Brain microvascular endothelial cell (primary cell): ENCODE measurements around the gene LAMA5.

Experiments
- DNase-seq: peaks from one replicate; pipeline ENCODE4 v3.0.0-alpha.2; 2020
- H3K27ac ChIP-seq: fragments of 250-450 bp; sonication (Bioruptor Pico); 2 replicates; pipeline ENCODE4 v1.5.1; 2020; ENCODE audit warnings: mild to moderate bottlenecking, moderate library complexity
- H3K27me3 ChIP-seq: fragments of 250-450 bp; sonication (Bioruptor Pico); replicated peaks from 2 replicates; pipeline ENCODE4 v1.5.1; 2020; ENCODE audit warnings: mild to moderate bottlenecking
- H3K36me3 ChIP-seq: fragments of 250-450 bp; sonication (Bioruptor Pico); replicated peaks from 2 replicates; pipeline ENCODE4 v1.5.1; 2020; ENCODE audit warnings: mild to moderate bottlenecking
- H3K4me3 ChIP-seq: 2 replicates; pipeline ENCODE4 v1.5.1; 2011; ENCODE audit warnings: low read depth, mild to moderate bottlenecking, control low read depth, low read length, moderate library complexity
- CTCF ChIP-seq: IDR thresholded peaks from 2 replicates; pipeline ENCODE4 v1.5.1; 2011; ENCODE audit warnings: low read depth, mild to moderate bottlenecking, moderate library complexity, low read length, control low read depth, inconsistent platforms; ENCODE audit errors: missing control alignments
- in situ Hi-C: cut with HindIII; loops from 2 replicates; pipeline ENCODE4 v1.10.0; 2017; ENCODE audit warnings: low sequenced_read_pairs, low pct_ligation_motif_present

Gene LAMA5

GRCh38 chr20:62293111-62293784 lies 73.9 kb downstream of the LAMA5 start:
- Histone ChIP-seq H3K36me3 (peaks cover 30% of the 10 kb centered on the region), H3K27ac (no peak overlapping the region), H3K27me3 (no peaks in the 10 kb centered on the region), H3K4me3 (no peak overlapping the region)
- in situ Hi-C loops, result loop anchor here (25.0 kb wide), 1 partner anchor 94 kb away; the partner anchor contains the start of gene RPS21
- no peak for TF ChIP-seq CTCF
- no peak for DNase-seq

GRCh38 chr20:62292108-62292507 lies 75.0 kb downstream of the LAMA5 start:
- peaks cover 30% of the 10 kb centered on the region for H3K36me3 ChIP-seq
- no peak overlapping the region for H3K27ac ChIP-seq
- in situ Hi-C loops, result loop anchor here (25.0 kb wide), 1 partner anchor 95 kb away; the partner anchor contains the start of gene RPS21

GRCh38 chr20:62291251-62292066 lies 75.7 kb downstream of the LAMA5 start:
- no peak for TF ChIP-seq CTCF
- H3K4me3 ChIP-seq, result no peak overlapping the region
- in situ Hi-C loops, result loop anchor here (25.0 kb wide), 1 partner anchor 96 kb away; the partner anchor contains the start of gene RPS21
- H3K36me3 ChIP-seq, result peaks cover 34% of the 10 kb centered on the region
- no peaks in the 10 kb centered on the region for H3K27me3 ChIP-seq
- no peak overlapping the region for H3K27ac ChIP-seq
- DNase-seq, result no peak

More at GRCh38 chr20:62292108-62292507, 75.0 kb downstream of the LAMA5 start:
- DNase-seq, result no peak
- no peak overlapping the region for H3K4me3 ChIP-seq
- TF ChIP-seq CTCF, result no peak
- no peaks in the 10 kb centered on the region for H3K27me3 ChIP-seq

- no peak overlapping the region for H3K27ac ChIP-seq
- peaks cover 32% of the 10 kb centered on the region for H3K36me3 ChIP-seq
- in situ Hi-C loops, result loop anchor here (25.0 kb wide), 1 partner anchor 97 kb away; the partner anchor contains the start of gene RPS21
Measured at GRCh38 chr20:62289898-62290297, 77.2 kb downstream of the LAMA5 start.

GRCh38 chr20:62289131-62289530 lies 78.0 kb downstream of the LAMA5 start:
- no peak for DNase-seq
- no peak for TF ChIP-seq CTCF
- Histone ChIP-seq H3K27ac (no peak overlapping the region), H3K27me3 (no peaks in the 10 kb centered on the region), H3K4me3 (no peak overlapping the region), H3K36me3 (peaks cover 35% of the 10 kb centered on the region)
- in situ Hi-C loops, result loop anchor here (25.0 kb wide), 1 partner anchor 98 kb away; the partner anchor contains the start of gene RPS21

More at GRCh38 chr20:62289898-62290297, 77.2 kb downstream of the LAMA5 start:
- no peaks in the 10 kb centered on the region for H3K27me3 ChIP-seq
- DNase-seq, result no peak
- no peak overlapping the region for H3K4me3 ChIP-seq
- no peak for TF ChIP-seq CTCF
